ENCODE data around the gene STK11IP.

DNA sequence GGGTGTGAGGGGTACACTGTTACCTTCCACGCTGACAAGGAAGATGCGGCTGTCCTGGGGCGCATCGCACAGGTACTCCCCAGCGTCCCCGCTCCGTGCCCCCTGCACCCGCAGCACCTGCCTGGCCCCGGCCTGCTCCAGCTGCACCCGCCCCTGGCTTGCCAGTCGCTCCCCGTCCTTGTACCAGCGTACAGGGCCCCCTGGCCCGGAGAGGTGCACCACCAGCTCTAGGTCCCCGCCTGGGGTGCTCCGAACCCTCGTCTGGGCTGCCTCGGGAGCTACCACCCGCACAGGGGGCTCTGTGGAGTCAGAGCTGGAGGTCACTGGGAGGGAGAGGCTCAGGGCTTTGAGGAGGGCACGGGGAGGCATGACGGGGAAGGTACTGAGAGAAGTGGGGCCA is 40.3 kb upstream of the STK11IP start:
- TF ChIP-seq, protein P1, sequence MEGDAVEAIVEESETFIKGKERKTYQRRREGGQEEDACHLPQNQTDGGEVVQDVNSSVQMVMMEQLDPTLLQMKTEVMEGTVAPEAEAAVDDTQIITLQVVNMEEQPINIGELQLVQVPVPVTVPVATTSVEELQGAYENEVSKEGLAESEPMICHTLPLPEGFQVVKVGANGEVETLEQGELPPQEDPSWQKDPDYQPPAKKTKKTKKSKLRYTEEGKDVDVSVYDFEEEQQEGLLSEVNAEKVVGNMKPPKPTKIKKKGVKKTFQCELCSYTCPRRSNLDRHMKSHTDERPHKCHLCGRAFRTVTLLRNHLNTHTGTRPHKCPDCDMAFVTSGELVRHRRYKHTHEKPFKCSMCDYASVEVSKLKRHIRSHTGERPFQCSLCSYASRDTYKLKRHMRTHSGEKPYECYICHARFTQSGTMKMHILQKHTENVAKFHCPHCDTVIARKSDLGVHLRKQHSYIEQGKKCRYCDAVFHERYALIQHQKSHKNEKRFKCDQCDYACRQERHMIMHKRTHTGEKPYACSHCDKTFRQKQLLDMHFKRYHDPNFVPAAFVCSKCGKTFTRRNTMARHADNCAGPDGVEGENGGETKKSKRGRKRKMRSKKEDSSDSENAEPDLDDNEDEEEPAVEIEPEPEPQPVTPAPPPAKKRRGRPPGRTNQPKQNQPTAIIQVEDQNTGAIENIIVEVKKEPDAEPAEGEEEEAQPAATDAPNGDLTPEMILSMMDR (IDR thresholded peaks at IDR 0.05): no peak
- TF ChIP-seq POLR2AphosphoS5 (IDR thresholded peaks at IDR 0.05): no peak
- no peak for TF ChIP-seq POLR2A (IDR thresholded peaks at IDR 0.05; ENCODE audit: low read depth)
